Measurements from ENCODE around the gene TRIM33. TPM values are rescaled to one million over a fixed set of nuclear protein-coding genes. Genes with fewer than 3 reads are reported as not detected.

The TRIM33 gene
- total RNA-seq, 1 experiment from 2014 or later: 22.9 TPM

Other genes starting within 250 kb of the TRIM33 start
- 64.7 and 79.5 TPM in 2 replicates for gene BCAS2, start 70.4 kb upstream of the TRIM33 start, total RNA-seq (2014; rRNA removed; shearing (Covaris generic))
- gene DENND2C, start 158.8 kb upstream of the TRIM33 start, total RNA-seq (2014; rRNA removed; shearing (Covaris generic)): 1.5 TPM in 2 replicates
- not detected in 2 replicates for gene AMPD1, start 184.3 kb upstream of the TRIM33 start, total RNA-seq (2014; rRNA removed; shearing (Covaris generic))
- 78.2 and 88.0 TPM in 2 replicates for gene NRAS, start 205.6 kb upstream of the TRIM33 start, total RNA-seq (2014; rRNA removed; shearing (Covaris generic))
- 771 and 913 TPM in 2 replicates for gene CSDE1, start 246.8 kb upstream of the TRIM33 start, total RNA-seq (2014; rRNA removed; shearing (Covaris generic))